ENCODE results near the gene SETDB2. TPM values are rescaled to one million over a fixed set of nuclear protein-coding genes. Genes with fewer than 3 reads are reported as not detected.

SETDB2 gene
- total RNA-seq, 1 donor from 2014 or later: 8.6 TPM

DNA sequence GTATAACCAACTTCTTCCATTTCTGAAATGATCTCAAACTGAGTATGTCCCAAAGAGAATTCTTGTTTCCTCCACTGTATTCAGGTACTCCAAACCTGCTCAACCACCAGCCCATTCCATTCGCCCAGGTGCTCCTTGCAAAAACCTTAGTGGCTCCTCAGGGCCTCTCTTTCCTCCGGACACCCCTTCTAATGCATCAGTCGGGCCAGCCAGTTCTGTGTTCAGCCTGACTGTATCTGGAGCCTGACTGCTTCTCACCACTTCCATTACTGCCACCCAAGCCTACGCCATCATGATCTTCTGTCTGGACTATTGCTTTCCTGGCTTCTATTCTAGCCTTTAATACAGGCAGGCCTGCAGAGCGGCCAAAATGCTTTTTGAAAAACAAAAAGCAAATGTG is 53.2 kb downstream of the SETDB2 start:
- Histone ChIP-seq H3K36me3 (no peaks in the 10 kb centered on the region), H3K27ac (peak overlapping the region; percentile 85), H3K9me3 (no peaks in the 10 kb centered on the region), H3K4me3 (no peak overlapping the region), H3K4me1 (peaks cover 10% of the 10 kb centered on the region), H3K27me3 (no peaks in the 10 kb centered on the region)
- intact Hi-C loops (cut with DNase I): no loop called here
- no peak for DNase-seq (ENCODE audit: extremely low spot score in 2 of 2)
- TF ChIP-seq, protein P1, sequence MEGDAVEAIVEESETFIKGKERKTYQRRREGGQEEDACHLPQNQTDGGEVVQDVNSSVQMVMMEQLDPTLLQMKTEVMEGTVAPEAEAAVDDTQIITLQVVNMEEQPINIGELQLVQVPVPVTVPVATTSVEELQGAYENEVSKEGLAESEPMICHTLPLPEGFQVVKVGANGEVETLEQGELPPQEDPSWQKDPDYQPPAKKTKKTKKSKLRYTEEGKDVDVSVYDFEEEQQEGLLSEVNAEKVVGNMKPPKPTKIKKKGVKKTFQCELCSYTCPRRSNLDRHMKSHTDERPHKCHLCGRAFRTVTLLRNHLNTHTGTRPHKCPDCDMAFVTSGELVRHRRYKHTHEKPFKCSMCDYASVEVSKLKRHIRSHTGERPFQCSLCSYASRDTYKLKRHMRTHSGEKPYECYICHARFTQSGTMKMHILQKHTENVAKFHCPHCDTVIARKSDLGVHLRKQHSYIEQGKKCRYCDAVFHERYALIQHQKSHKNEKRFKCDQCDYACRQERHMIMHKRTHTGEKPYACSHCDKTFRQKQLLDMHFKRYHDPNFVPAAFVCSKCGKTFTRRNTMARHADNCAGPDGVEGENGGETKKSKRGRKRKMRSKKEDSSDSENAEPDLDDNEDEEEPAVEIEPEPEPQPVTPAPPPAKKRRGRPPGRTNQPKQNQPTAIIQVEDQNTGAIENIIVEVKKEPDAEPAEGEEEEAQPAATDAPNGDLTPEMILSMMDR (IDR thresholded peaks at IDR 0.05): no peak
- no peak for TF ChIP-seq POLR2AphosphoS5 (IDR thresholded peaks at IDR 0.05; ENCODE audit: insufficient read depth in 1 of 2, low read depth in 1 of 2)
- no peak for TF ChIP-seq POLR2A (IDR thresholded peaks at IDR 0.05)

GRCh38 chr13:49498206-49498605 is 54.1 kb downstream of the SETDB2 start:
- no peak for DNase-seq (ENCODE audit: extremely low spot score in 2 of 2)
- Histone ChIP-seq H3K9me3 (no peaks in the 10 kb centered on the region), H3K27me3 (no peaks in the 10 kb centered on the region), H3K4me3 (no peak overlapping the region), H3K27ac (no peak overlapping the region), H3K4me1 (peaks cover 17% of the 10 kb centered on the region), H3K36me3 (no peaks in the 10 kb centered on the region)
- intact Hi-C loops (cut with DNase I): no loop called here
- no peak for TF ChIP-seq POLR2AphosphoS5 (IDR thresholded peaks at IDR 0.05; ENCODE audit: insufficient read depth in 1 of 2, low read depth in 1 of 2)
- TF ChIP-seq, protein P1 (IDR thresholded peaks at IDR 0.05): no peak
- TF ChIP-seq POLR2A (IDR thresholded peaks at IDR 0.05): no peak

DNA sequence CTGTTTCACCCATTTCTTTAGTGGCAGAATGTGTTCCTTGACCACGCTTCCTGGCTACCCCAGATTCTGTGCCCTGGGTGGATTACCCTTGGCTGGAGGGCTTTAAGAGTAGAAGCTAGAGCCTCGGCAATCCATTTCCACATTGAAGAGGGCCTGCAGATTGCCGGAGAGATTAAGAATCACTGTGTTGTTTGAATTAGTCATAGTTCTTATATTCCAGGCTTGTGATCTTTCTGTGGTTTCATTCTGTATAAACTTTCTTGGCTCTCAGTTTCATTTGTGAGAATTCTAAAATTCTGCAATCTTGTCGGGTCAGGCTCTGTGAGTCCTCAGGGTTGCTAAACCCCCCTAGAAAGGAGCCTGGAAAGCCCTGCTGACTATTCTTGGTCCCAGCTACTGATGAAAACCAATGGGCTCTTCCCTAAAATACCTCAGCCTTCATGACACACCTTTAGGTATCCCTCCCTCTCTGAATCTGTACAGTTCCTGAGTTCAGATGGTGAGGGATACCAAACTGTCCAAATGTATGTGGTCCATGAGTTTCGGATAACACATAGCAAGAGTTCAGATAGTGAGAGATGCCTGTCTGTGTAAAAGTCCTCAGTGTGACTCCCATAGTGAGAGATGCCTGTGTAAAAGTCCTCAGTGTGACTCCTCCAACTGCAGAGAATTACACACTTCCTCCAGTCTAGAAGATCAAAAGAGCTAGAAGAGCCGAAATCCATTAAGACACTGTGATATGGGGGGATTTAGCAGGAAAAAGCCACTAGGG is 56.0 kb downstream of the SETDB2 start:
- Histone ChIP-seq H3K27me3 (no peaks in the 10 kb centered on the region), H3K9me3 (no peaks in the 10 kb centered on the region), H3K4me1 (peaks cover 14% of the 10 kb centered on the region), H3K27ac (peak overlapping the region; percentile 30), H3K4me3 (no peak overlapping the region), H3K36me3 (no peaks in the 10 kb centered on the region)
- intact Hi-C loops (cut with DNase I): no loop called here
- TF ChIP-seq POLR2AphosphoS5 (IDR thresholded peaks at IDR 0.05; ENCODE audit: insufficient read depth in 1 of 2, low read depth in 1 of 2) (no peak), POLR2A (IDR thresholded peaks at IDR 0.05) (no peak)
- TF ChIP-seq, protein P1 (IDR thresholded peaks at IDR 0.05): no peak
- DNase-seq (ENCODE audit: extremely low spot score in 2 of 2): no peak

GRCh38 chr13:49502954-49503353 is 58.9 kb downstream of the SETDB2 start:
- Histone ChIP-seq H3K4me3 (no peak overlapping the region), H3K27ac (no peak overlapping the region), H3K36me3 (peaks cover 0 to 6% of the 10 kb centered on the region in 2 donors), H3K9me3 (no peaks in the 10 kb centered on the region), H3K27me3 (no peaks in the 10 kb centered on the region), H3K4me1 (peaks cover 13% of the 10 kb centered on the region)
- DNase-seq (ENCODE audit: extremely low spot score in 2 of 2): no peak
- intact Hi-C loops (cut with DNase I): no loop called here
- TF ChIP-seq, protein P1 (IDR thresholded peaks at IDR 0.05): no peak
- no peak for TF ChIP-seq POLR2A (IDR thresholded peaks at IDR 0.05)
- TF ChIP-seq POLR2AphosphoS5 (IDR thresholded peaks at IDR 0.05; ENCODE audit: insufficient read depth in 1 of 2, low read depth in 1 of 2): no peak

DNA sequence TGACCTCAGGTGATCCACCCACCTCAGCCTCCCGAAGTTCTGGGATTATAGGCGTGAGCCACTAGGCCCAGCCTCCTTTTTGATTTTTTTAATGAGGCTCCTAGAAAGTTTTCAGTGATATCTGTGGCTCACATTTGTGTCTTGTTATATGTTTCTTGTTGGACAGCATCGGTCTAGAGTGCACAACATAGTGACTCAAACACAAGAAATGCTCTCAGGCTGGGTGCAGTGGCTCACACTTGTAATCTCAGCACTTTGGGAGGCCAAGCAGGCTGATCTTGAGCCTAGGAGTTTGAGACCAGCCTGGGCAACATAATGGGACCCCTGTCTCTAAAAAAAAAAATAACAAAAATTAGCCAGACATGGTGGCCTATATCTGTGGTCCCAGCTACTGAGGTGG is 59.9 kb downstream of the SETDB2 start:
- Histone ChIP-seq H3K9me3 (no peaks in the 10 kb centered on the region), H3K4me1 (peaks cover 13% of the 10 kb centered on the region), H3K27me3 (no peaks in the 10 kb centered on the region), H3K4me3 (no peak overlapping the region), H3K27ac (no peak overlapping the region), H3K36me3 (peaks cover 0 to 6% of the 10 kb centered on the region in 2 donors)
- intact Hi-C loops (cut with DNase I): no loop called here
- no peak for DNase-seq (ENCODE audit: extremely low spot score in 2 of 2)
- TF ChIP-seq POLR2AphosphoS5 (IDR thresholded peaks at IDR 0.05; ENCODE audit: insufficient read depth in 1 of 2, low read depth in 1 of 2) (no peak), POLR2A (IDR thresholded peaks at IDR 0.05) (no peak)
- TF ChIP-seq, protein P1 (IDR thresholded peaks at IDR 0.05): no peak

All from vagina (tissue), 2 donors.